A549 (cell line): ENCODE data around the gene MTA3. TPM values are rescaled to one million over a fixed set of nuclear protein-coding genes. Genes with fewer than 3 reads are reported as not detected.
A peak's percentile ranks its signal among the peaks of the same experiment; 100 is the strongest.

Experiments used
- ATAC-seq, 2 experiments: fragments of 200-7000 bp in 1 of 2; fragments of >200 bp in 1 of 2; cut with Nextera tagmentation in 1 of 2; cut with Tn5 transposase in 1 of 2; 3 replicates each; pipeline versions ENCODE4 v1.8.0 to v1.9.1; 2018 to 2020; ENCODE audit warnings: mild to moderate bottlenecking in 1 of 2, moderate library complexity in 1 of 2
- CTCF ChIA-PET: fragments of 300-600 bp; sonication (Branson Sonifier 250); formaldehyde crosslinking; extraction: SDS; loops from one replicate; lab custom pipeline; 2021; ENCODE audit warnings: antibody characterized with exemption, inconsistent platforms; lab: Yijun Ruan, JAX
- POLR2A ChIA-PET: fragments of 350-600 bp; formaldehyde crosslinking; extraction: SDS; loops from one replicate; lab custom pipeline; 2021; ENCODE audit warnings: antibody characterized with exemption, inconsistent platforms; lab: Yijun Ruan, JAX
- DNase-seq, 2 experiments: peaks; one replicate each; pipeline versions ENCODE4 v3.0.0 to v3.0.0-alpha.2; 2011 to 2016; ENCODE audit warnings: low read depth in 1 of 2, low spot score in 1 of 2
- FAIRE-seq: peaks from 2 replicates; lab custom pipeline; 2011; peaks lifted over from hg19 to GRCh38; lab: Jason Lieb, UNC
- H3K27ac ChIP-seq, 2 experiments: fragments of >200 bp; sonication (Bioruptor Twin); formaldehyde crosslinking; 3 replicates each; pipeline ENCODE4 v1.5.1; 2016 to 2017
- H3K4me1 ChIP-seq: fragments of >200 bp; sonication (Bioruptor Twin); formaldehyde crosslinking; 3 replicates; pipeline ENCODE4 v1.6.1; 2016
- H3K4me2 ChIP-seq: fragments of >200 bp; sonication (Bioruptor Twin); formaldehyde crosslinking; 3 replicates; pipeline ENCODE4 v1.6.1; 2016
- H3K4me3 ChIP-seq: fragments of >200 bp; sonication (Bioruptor Twin); formaldehyde crosslinking; 3 replicates; pipeline ENCODE4 v1.5.1; 2016
- H3K9me3 ChIP-seq: fragments of >200 bp; sonication (Bioruptor Twin); formaldehyde crosslinking; 3 replicates; pipeline ENCODE4 v1.6.1; 2016
- BHLHE40 ChIP-seq: IDR thresholded peaks from 2 replicates; pipeline ENCODE4 v1.6.1; 2012; ENCODE audit warnings: low read depth, low read length, inconsistent platforms
- CHD4 ChIP-seq: fragments of 200-600 bp; sonication (generic); IDR thresholded peaks from 2 replicates; pipeline ENCODE4 v1.6.1; 2016; ENCODE audit warnings: antibody characterized with exemption, mild to moderate bottlenecking, borderline replicate concordance
- ELK1 ChIP-seq: fragments of 150-350 bp; IDR thresholded peaks from 2 replicates; pipeline ENCODE4 v1.6.1; 2014; ENCODE audit warnings: low read depth, mild to moderate bottlenecking, low read length
- EP300 ChIP-seq, 2 experiments: fragments of >200 bp; sonication (Bioruptor Twin); formaldehyde crosslinking; IDR thresholded peaks; 2 replicates in 1 of 2; 3 replicates in 1 of 2; pipeline ENCODE4 v1.6.1; 2016 to 2017
- ESRRA ChIP-seq: fragments of 150-350 bp; IDR thresholded peaks from 2 replicates; pipeline ENCODE4 v1.6.1; 2014; ENCODE audit warnings: mild to moderate bottlenecking, low read length, borderline replicate concordance
- FOSB ChIP-seq: fragments of 250-450 bp; sonication (Bioruptor Pico); IDR thresholded peaks from 2 replicates; pipeline ENCODE4 v1.5.0; 2020; ENCODE audit warnings: mild to moderate bottlenecking, moderate library complexity
- FOXS1 ChIP-seq: fragments of 250-450 bp; sonication (Bioruptor Pico); IDR thresholded peaks from 2 replicates; pipeline ENCODE4 v1.5.0; 2020; ENCODE audit warnings: mild to moderate bottlenecking, moderate library complexity
- HES2 ChIP-seq: fragments of >200 bp; sonication (Bioruptor Twin); formaldehyde crosslinking; IDR thresholded peaks from 2 replicates; pipeline ENCODE4 v1.6.1; 2016
- HOXB5 ChIP-seq: fragments of 250-450 bp; sonication (Bioruptor Pico); IDR thresholded peaks from 2 replicates; pipeline ENCODE4 v1.5.0; 2020; ENCODE audit warnings: mild to moderate bottlenecking, moderate library complexity
- KDM5A ChIP-seq: fragments of 200-600 bp; sonication (generic); IDR thresholded peaks from 2 replicates; pipeline ENCODE4 v1.6.1; 2016; ENCODE audit warnings: antibody characterized with exemption, mild to moderate bottlenecking
- NFE2L2 ChIP-seq: fragments of 150-350 bp; conservative IDR thresholded peaks from 2 replicates; pipeline ENCODE4 v1.6.1; 2014; ENCODE audit warnings: low read length
- RAD21 ChIP-seq, 2 experiments: fragments of >200 bp in 1 of 2; sonication (Bioruptor Twin) in 1 of 2; formaldehyde crosslinking in 1 of 2; IDR thresholded peaks in 1 of 2; conservative IDR thresholded peaks in 1 of 2; 2 replicates in 1 of 2; 3 replicates in 1 of 2; pipeline ENCODE4 v1.6.1; 2012 to 2018; ENCODE audit warnings: inconsistent platforms in 1 of 2
- SREBF2 ChIP-seq: fragments of 450-650 bp; IDR thresholded peaks from 2 replicates; pipeline ENCODE4 v1.6.1; 2014; ENCODE audit warnings: mild to moderate bottlenecking, moderate library complexity
- TP53 ChIP-seq: fragments of 250-450 bp; sonication (Bioruptor Pico); IDR thresholded peaks from 2 replicates; pipeline ENCODE4 v1.5.0; 2021; ENCODE audit warnings: mild to moderate bottlenecking, moderate library complexity
- USF2 ChIP-seq: fragments of 450-650 bp; IDR thresholded peaks from 2 replicates; pipeline ENCODE4 v1.6.1; 2014; ENCODE audit warnings: antibody characterized with exemption
- WGBS: methylation state at CpG from one replicate; pipeline ENCODE4 v1.1.6; 2017; ENCODE audit errors: missing lambda C conversion rate; 5-methylcytosine and 5-hydroxymethylcytosine counted together
- polyA plus RNA-seq, 4 experiments: library from polyadenylated mRNA; depleted of rRNA in 3 of 4; stranded (reverse); fragments of >200 nt; fragmentation: RNase III in 1 of 4; extraction: RNeasy Plus Mini Kit Qiagen cat#74134 plus additional on column Dnase treatment in 1 of 4; gene quantifications; 2 replicates in 3 of 4; 3 replicates in 1 of 4; pipeline ENCODE4 v1.2.3, GENCODE V29; 2011 to 2017
- TF ChIP-seq, protein P1 (sequence below): IDR thresholded peaks from 2 replicates; pipeline ENCODE4 v1.6.1; 2012
- TF ChIP-seq, protein P2 (sequence below): fragments of 200-600 bp; sonication (generic); IDR thresholded peaks from 2 replicates; pipeline ENCODE4 v1.6.1; 2016; ENCODE audit warnings: antibody characterized with exemption, mild to moderate bottlenecking, moderate library complexity

The MTA3 gene
- polyA plus RNA-seq, 2 of the 4 experiments (the other 2 are of a cell fraction), result 49.3 to 74.1 TPM

GRCh38 chr2:42598656-42599055 is 30.2 kb downstream of the MTA3 start:
- CTCF ChIA-PET, result interaction anchor here (1.1 kb wide), 1 partner anchor 44 kb away, joined by 3 read pairs; no protein-coding TSS in a partner anchor
- peaks cover 9% of the 10 kb centered on the region; the same call in 2 of the 3 replicates for H3K4me1 ChIP-seq
- TF ChIP-seq FOSB (CRISPR knock-in tag), result no peak
- TF ChIP-seq, protein P1, sequence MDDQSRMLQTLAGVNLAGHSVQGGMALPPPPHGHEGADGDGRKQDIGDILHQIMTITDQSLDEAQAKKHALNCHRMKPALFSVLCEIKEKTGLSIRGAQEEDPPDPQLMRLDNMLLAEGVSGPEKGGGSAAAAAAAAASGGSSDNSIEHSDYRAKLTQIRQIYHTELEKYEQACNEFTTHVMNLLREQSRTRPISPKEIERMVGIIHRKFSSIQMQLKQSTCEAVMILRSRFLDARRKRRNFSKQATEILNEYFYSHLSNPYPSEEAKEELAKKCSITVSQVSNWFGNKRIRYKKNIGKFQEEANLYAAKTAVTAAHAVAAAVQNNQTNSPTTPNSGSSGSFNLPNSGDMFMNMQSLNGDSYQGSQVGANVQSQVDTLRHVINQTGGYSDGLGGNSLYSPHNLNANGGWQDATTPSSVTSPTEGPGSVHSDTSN, result no peak
- TF ChIP-seq TP53 (CRISPR knock-in tag), result no peak
- no peak for TF ChIP-seq KDM5A
- TF ChIP-seq, protein P2, sequence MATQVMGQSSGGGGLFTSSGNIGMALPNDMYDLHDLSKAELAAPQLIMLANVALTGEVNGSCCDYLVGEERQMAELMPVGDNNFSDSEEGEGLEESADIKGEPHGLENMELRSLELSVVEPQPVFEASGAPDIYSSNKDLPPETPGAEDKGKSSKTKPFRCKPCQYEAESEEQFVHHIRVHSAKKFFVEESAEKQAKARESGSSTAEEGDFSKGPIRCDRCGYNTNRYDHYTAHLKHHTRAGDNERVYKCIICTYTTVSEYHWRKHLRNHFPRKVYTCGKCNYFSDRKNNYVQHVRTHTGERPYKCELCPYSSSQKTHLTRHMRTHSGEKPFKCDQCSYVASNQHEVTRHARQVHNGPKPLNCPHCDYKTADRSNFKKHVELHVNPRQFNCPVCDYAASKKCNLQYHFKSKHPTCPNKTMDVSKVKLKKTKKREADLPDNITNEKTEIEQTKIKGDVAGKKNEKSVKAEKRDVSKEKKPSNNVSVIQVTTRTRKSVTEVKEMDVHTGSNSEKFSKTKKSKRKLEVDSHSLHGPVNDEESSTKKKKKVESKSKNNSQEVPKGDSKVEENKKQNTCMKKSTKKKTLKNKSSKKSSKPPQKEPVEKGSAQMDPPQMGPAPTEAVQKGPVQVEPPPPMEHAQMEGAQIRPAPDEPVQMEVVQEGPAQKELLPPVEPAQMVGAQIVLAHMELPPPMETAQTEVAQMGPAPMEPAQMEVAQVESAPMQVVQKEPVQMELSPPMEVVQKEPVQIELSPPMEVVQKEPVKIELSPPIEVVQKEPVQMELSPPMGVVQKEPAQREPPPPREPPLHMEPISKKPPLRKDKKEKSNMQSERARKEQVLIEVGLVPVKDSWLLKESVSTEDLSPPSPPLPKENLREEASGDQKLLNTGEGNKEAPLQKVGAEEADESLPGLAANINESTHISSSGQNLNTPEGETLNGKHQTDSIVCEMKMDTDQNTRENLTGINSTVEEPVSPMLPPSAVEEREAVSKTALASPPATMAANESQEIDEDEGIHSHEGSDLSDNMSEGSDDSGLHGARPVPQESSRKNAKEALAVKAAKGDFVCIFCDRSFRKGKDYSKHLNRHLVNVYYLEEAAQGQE, result no peak
- no peak for TF ChIP-seq HES2
- TF ChIP-seq USF2, result no peak
- FAIRE-seq (no peak), ATAC-seq (peak; percentile 74 to 78; a peak in 5 of 6 replicates), DNase-seq (no peak)
- H3K9me3 ChIP-seq, result no peaks in the 10 kb centered on the region
- H3K4me3 ChIP-seq, result no peak overlapping the region
- no peak overlapping the region for H3K27ac ChIP-seq
- POLR2A ChIA-PET, result no interaction called here
- WGBS, result 90% methylated on average over 2 of the region's 2 CpGs
- no peak overlapping the region for H3K4me2 ChIP-seq

- DNase-seq (no peak), FAIRE-seq (no peak), ATAC-seq (no peak)
- no peak for TF ChIP-seq HOXB5
- TF ChIP-seq FOXS1 (CRISPR knock-in tag), result no peak
- no peak for TF ChIP-seq BHLHE40
- TF ChIP-seq ESRRA, result no peak
- TF ChIP-seq HES2, result no peak
- TF ChIP-seq ELK1, result no peak
- no peak for TF ChIP-seq CHD4
- TF ChIP-seq SREBF2, result no peak
- TF ChIP-seq TP53 (CRISPR knock-in tag), result no peak
- TF ChIP-seq RAD21 (conservative IDR thresholded peaks at IDR 0.05 in 1 of 2, IDR thresholded peaks at IDR 0.05 in 1 of 2), result no peak
- TF ChIP-seq EP300 (IDR thresholded peaks at IDR 0.05), result no peak
- TF ChIP-seq NFE2L2, result no peak
- Histone ChIP-seq H3K27ac (no peak overlapping the region), H3K4me2 (no peak overlapping the region), H3K4me1 (peaks cover 9% of the 10 kb centered on the region; the same call in 2 of the 3 replicates), H3K4me3 (no peak overlapping the region), H3K9me3 (no peaks in the 10 kb centered on the region)
- WGBS, result 90% methylated on average over 3 of the region's 3 CpGs
- CTCF ChIA-PET, result interaction anchor here (1.6 kb wide), 2 partner anchors 13 to 64 kb away, joined by 3 to 5 read pairs; no protein-coding TSS in a partner anchor
- POLR2A ChIA-PET, result no interaction called here
These were observed 32.6 kb downstream of the MTA3 start for GRCh38 chr2:42601076-42601475.
